ENCODE measurements around the gene CX3CL1. TPM values are rescaled to one million over a fixed set of nuclear protein-coding genes. Genes with fewer than 3 reads are reported as not detected.

Gene CX3CL1
- total and polyA plus RNA-seq, 2 donors (not counting 1 experiment from before 2014, with no cell fraction given) = not detected

DNA sequence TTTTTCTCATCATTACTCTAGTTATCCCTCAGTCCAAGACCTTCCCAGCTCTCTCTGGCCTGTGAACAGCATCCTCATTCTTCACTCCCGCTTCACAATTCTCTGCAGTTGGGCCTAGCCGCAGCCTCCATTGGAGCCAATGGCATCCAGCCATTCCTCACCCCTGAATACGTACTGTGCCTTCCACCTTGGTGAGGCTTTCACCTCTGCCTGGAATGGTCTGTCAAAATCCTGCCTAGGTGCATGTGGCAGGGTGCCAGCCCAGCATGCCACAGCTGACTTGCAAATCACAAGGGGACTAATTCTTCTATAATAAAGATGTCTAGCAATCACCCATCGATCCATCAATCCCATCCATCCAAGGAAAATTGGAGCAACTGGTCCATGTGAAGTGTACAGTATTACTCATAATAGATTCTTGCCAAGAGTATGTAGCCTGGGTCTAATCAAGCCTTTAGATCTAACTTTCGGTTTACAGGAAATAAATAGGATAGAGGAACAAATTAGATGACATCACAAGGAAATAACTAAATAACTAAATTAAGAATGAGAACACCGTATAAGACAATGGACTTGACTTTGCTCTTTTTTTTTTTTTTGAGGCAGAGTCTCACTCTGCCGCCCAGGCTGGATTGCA, 5.1 kb upstream of the CX3CL1 start:
- intact Hi-C loops (cut with micrococcal nuclease) = no loop called here
- 96% methylated on average over 3 of the region's 7 CpGs for WGBS (ENCODE audit: insufficient coverage)
- CTCF ChIA-PET = no interaction called here

More for the DNA sequence above, 5.1 kb upstream of the CX3CL1 start:
- no peak overlapping the region for H3K27ac ChIP-seq (ENCODE audit: low read length in 2 of 2)
- no peak overlapping the region for H3K9ac ChIP-seq (ENCODE audit: low read length)
- H4K20me1 ChIP-seq (ENCODE audit: control insufficient read depth, insufficient read depth, low read length, poor library complexity, severe bottlenecking) = no peaks in the 10 kb centered on the region
- TF ChIP-seq, protein P1, sequence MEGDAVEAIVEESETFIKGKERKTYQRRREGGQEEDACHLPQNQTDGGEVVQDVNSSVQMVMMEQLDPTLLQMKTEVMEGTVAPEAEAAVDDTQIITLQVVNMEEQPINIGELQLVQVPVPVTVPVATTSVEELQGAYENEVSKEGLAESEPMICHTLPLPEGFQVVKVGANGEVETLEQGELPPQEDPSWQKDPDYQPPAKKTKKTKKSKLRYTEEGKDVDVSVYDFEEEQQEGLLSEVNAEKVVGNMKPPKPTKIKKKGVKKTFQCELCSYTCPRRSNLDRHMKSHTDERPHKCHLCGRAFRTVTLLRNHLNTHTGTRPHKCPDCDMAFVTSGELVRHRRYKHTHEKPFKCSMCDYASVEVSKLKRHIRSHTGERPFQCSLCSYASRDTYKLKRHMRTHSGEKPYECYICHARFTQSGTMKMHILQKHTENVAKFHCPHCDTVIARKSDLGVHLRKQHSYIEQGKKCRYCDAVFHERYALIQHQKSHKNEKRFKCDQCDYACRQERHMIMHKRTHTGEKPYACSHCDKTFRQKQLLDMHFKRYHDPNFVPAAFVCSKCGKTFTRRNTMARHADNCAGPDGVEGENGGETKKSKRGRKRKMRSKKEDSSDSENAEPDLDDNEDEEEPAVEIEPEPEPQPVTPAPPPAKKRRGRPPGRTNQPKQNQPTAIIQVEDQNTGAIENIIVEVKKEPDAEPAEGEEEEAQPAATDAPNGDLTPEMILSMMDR (IDR thresholded peaks at IDR 0.05) = no peak
- no peak for TF ChIP-seq EZH2 (IDR thresholded peaks at IDR 0.05; ENCODE audit: borderline replicate concordance, insufficient read depth, low read depth, low read length, poor library complexity, severe bottlenecking)
- H3K27me3 ChIP-seq (replicated peaks in 1 of 4; ENCODE audit: control extremely low read depth in 1 of 4, control insufficient read depth in 3 of 4, insufficient read depth in 4 of 4, low read length in 3 of 4) = peaks cover 0 to 9% (median 1%) of the 10 kb centered on the region in 4 experiments
- POLR2A ChIA-PET = no interaction called here
- Mint-ChIP-seq H3K4me1 (no peaks in the 10 kb centered on the region), H3K4me3 (no peak overlapping the region), H3K27me3 (peaks cover 8% of the 10 kb centered on the region), H3K9me3 (ENCODE audit: insufficient read depth) (no peaks in the 10 kb centered on the region), H3K27ac (no peak overlapping the region)
- no peak overlapping the region for H3K4me2 ChIP-seq (replicated peaks; ENCODE audit: low read depth, low read length, poor library complexity, severe bottlenecking)
- no peaks in the 10 kb centered on the region for H3K4me1 ChIP-seq (ENCODE audit: control insufficient read depth in 2 of 2, insufficient read depth in 2 of 2, low read length in 2 of 2)
- H3K79me2 ChIP-seq (ENCODE audit: control insufficient read depth, insufficient read depth, low read length) = no peaks in the 10 kb centered on the region
- H3K9me3 ChIP-seq (ENCODE audit: control extremely low read depth in 1 of 3, control insufficient read depth in 2 of 3, insufficient read depth in 1 of 3, low read length in 2 of 3) = peaks cover 0 to 5% (median 0%) of the 10 kb centered on the region in 3 donors
- no peak overlapping the region for H3K4me3 ChIP-seq (ENCODE audit: control extremely low read depth in 1 of 5, extremely low read depth in 1 of 5, insufficient read depth in 1 of 5, low read depth in 2 of 5, low read length in 4 of 5)
- no peak overlapping the region for H2AFZ ChIP-seq (ENCODE audit: insufficient read depth, low read depth, low read length, poor library complexity, severe bottlenecking)
- H3K36me3 ChIP-seq (replicated peaks in 1 of 2; ENCODE audit: control extremely low read depth in 1 of 2, control insufficient read depth in 1 of 2, extremely low read depth in 1 of 2, insufficient read depth in 2 of 2, low read length in 1 of 2) = no peaks in the 10 kb centered on the region
- ATAC-seq (ENCODE audit: low read depth) (no peak), DNase-seq (no peak)

Measured in B cell (primary cell).